Endothelial cell (in vitro differentiated cells): ENCODE measurements around the gene EPHB1. TPM values are rescaled to one million over a fixed set of nuclear protein-coding genes. Genes with fewer than 3 reads are reported as not detected.

Experiments
- DNase-seq: peaks from one replicate; pipeline ENCODE4 v3.0.0; 2021; ENCODE audit warnings: low spot score
- H3K27ac Mint-ChIP-seq: one replicate; pipeline ENCODE4 v1.8.0; 2021; ENCODE audit warnings: mixed read lengths, inconsistent platforms; ENCODE audit not compliant: unreplicated experiment
- H3K27me3 Mint-ChIP-seq: one replicate; pipeline ENCODE4 v1.8.0; 2021; ENCODE audit warnings: mild to moderate bottlenecking, moderate library complexity, mixed read lengths, inconsistent platforms; ENCODE audit not compliant: unreplicated experiment
- H3K36me3 Mint-ChIP-seq: one replicate; pipeline ENCODE4 v1.8.0; 2021; ENCODE audit warnings: mild to moderate bottlenecking, low read depth, mixed read lengths, inconsistent platforms; ENCODE audit not compliant: unreplicated experiment
- H3K4me1 Mint-ChIP-seq: one replicate; pipeline ENCODE4 v1.8.0; 2021; ENCODE audit warnings: mild to moderate bottlenecking, mixed read lengths, inconsistent platforms; ENCODE audit not compliant: unreplicated experiment
- H3K4me3 Mint-ChIP-seq: one replicate; pipeline ENCODE4 v1.8.0; 2021; ENCODE audit warnings: mild to moderate bottlenecking, mixed read lengths, inconsistent platforms; ENCODE audit not compliant: unreplicated experiment
- H3K9me3 Mint-ChIP-seq: one replicate; pipeline ENCODE4 v1.8.0; 2021; ENCODE audit warnings: mixed read lengths, inconsistent platforms; ENCODE audit not compliant: unreplicated experiment
- long read RNA-seq: library from polyadenylated mRNA; unstranded; transcript quantifications from one replicate; pipeline ENCODE4 v2.0.0, GENCODE V29; 2020; ENCODE audit not compliant: unreplicated experiment
- total RNA-seq: library from RNA; stranded (reverse); fragmentation: NEBNext Ultra II Directional; extraction: Animal tissue kit (Norgen Biotek cat#: 25700); gene quantifications from one replicate; pipeline ENCODE4 v1.2.1, GENCODE V29; 2021; ENCODE audit not compliant: unreplicated experiment
- TF ChIP-seq, protein P1 (sequence below): fragments of 200-600 bp; sonication (generic); IDR thresholded peaks from one replicate; pipeline ENCODE4 v1.5.0; 2021; ENCODE audit warnings: antibody characterized with exemption; ENCODE audit not compliant: unreplicated experiment

EPHB1 gene
- 5.7 TPM for total RNA-seq
- long read RNA-seq, partial matches to known transcripts: 1 of 2 reads
- long read RNA-seq, other reads (novel, unspliced or antisense): 1 of 2 reads

DNA sequence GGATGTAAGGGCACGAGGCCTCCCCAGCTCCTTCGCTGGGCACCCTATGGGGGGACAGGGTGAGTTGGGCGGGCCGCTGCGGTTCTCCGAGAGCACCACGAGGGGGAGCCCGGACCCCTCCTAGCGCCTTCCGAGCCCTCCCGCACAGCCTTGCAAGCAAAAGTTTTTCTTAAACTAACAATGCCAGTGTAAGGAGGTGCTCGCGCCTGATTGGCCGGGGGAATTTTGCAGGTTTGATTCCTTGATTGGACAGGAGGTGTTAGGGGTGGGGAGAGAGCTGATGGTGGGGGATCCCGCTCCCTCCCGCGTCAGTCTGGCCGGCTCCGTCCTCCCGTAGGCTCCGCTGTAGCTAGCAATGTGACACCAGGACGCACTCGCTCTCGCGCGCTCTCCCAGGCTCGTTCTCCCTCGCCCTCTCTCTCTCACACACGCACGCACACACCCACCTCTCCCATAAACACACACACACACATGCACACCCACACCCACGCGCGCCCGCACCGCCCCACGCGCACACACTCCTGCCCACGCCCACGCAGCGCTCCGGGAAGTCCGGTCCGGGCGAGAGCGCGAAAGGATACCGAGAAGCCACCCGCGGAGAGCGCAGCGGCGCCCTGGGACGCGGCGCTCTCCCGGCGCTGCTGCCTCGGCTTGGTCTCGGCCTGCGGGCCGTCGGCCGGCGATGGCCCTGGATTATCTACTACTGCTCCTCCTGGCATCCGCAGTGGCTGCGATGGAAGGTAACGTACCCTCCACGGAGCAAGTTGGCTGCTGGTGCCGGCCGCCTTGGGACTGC, at the start of gene EPHB1:
Gene EPHB1 (plus strand): TSS at position 311 of the 796 bp plus-strand sequence.
- peaks cover 21% of the 10 kb centered on the region for H3K4me1 Mint-ChIP-seq
- H3K36me3 Mint-ChIP-seq: no peaks in the 10 kb centered on the region
- peak within 1 kb of the TSS; percentile 74 for H3K27ac Mint-ChIP-seq
- no peaks in the 10 kb centered on the region for H3K9me3 Mint-ChIP-seq
- peak; percentile 87 for DNase-seq
- peaks cover 16% of the 10 kb centered on the region for H3K27me3 Mint-ChIP-seq
- TF ChIP-seq, protein P1, sequence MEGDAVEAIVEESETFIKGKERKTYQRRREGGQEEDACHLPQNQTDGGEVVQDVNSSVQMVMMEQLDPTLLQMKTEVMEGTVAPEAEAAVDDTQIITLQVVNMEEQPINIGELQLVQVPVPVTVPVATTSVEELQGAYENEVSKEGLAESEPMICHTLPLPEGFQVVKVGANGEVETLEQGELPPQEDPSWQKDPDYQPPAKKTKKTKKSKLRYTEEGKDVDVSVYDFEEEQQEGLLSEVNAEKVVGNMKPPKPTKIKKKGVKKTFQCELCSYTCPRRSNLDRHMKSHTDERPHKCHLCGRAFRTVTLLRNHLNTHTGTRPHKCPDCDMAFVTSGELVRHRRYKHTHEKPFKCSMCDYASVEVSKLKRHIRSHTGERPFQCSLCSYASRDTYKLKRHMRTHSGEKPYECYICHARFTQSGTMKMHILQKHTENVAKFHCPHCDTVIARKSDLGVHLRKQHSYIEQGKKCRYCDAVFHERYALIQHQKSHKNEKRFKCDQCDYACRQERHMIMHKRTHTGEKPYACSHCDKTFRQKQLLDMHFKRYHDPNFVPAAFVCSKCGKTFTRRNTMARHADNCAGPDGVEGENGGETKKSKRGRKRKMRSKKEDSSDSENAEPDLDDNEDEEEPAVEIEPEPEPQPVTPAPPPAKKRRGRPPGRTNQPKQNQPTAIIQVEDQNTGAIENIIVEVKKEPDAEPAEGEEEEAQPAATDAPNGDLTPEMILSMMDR: peak; percentile 87
- H3K4me3 Mint-ChIP-seq: peak within 1 kb of the TSS; percentile 98

DNA sequence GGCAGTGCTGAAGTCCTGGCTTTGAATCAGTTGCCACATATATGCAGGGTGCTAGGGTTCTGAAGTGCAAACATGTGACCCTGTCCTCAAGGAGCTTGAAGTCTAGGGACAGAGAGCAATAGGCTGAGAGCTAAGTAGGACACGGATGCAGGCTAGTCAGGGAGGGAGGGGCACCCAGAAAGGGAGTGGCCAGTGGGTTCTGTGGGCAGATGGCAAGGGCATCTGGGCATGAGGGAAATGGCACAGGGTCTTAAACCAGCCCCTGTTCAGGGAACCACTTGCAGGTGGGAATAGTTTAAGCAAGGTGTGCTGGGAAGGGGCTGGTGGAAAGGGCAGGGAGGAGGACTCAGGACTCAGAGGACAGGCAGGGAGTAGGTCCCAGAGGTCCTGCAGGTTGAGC, 46.4 kb upstream of the EPHB1 start:
- H3K27ac Mint-ChIP-seq: no peak overlapping the region
- H3K9me3 Mint-ChIP-seq: no peaks in the 10 kb centered on the region
- H3K36me3 Mint-ChIP-seq: no peaks in the 10 kb centered on the region
- DNase-seq: no peak
- H3K4me1 Mint-ChIP-seq: no peaks in the 10 kb centered on the region
- TF ChIP-seq, protein P1: no peak
- no peak overlapping the region for H3K4me3 Mint-ChIP-seq
- H3K27me3 Mint-ChIP-seq: peaks cover 3% of the 10 kb centered on the region

DNA sequence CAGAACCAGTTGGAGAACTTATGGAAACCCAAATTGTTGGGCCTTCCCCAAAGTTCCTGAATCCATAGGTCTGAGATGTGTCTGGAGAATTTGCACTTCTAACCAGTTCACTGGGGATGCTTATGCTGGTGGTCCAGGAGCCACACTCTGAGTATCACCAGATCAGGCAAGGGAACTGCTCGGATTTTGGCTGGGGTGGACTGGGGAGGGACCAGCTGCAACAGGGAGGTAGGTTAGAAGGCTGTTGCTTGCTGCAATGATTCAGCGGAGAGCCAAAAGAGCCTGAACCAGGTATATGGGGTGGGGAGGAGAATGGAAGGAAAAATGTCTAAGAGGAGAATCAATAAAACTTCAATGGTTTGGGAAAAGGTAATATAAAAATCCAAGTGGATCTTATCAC, 45.9 kb upstream of the EPHB1 start:
- no peaks in the 10 kb centered on the region for H3K9me3 Mint-ChIP-seq
- peaks cover 3% of the 10 kb centered on the region for H3K27me3 Mint-ChIP-seq
- TF ChIP-seq, protein P1: no peak
- H3K27ac Mint-ChIP-seq: no peak overlapping the region
- no peak overlapping the region for H3K4me3 Mint-ChIP-seq
- H3K4me1 Mint-ChIP-seq: no peaks in the 10 kb centered on the region
- no peaks in the 10 kb centered on the region for H3K36me3 Mint-ChIP-seq
- no peak for DNase-seq

DNA sequence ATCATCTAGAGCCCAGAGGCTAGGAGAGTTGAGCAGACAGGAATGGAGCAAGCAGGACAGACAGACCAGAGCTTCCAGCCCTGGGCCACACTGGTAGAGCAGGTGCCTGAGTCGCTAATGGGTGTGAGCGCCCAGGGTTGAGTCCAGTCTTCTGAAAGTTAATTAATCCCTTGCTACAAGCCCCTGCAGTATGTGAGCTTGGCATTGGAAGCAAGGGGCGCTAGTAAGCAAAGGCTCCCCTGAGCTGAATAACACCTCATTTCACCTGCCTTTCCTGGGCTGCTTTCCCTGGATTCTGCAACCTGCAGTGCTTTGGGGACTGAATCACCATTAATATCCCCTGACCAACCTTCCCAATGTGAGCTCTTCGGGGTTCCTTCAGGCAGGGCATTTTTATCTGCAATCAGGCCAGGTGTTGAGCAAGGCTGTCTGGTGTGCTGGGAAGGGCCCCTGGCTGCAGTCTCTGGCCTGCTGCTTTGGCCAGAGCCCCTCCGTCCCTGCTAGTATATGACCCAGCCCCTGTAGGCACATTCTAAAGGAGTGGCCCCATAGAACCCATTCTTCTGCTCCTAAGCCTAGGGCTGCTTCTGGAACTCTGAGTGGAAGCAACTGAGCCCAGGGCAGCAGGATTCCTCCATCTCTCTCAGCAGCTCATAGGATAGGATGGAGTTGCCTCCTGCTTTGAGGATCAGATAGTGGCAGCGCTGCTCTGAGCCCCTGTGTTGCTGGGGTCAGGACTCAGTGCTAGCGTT, 45.1 kb upstream of the EPHB1 start:
- Mint-ChIP-seq H3K4me3 (no peak overlapping the region), H3K27ac (no peak overlapping the region), H3K9me3 (no peaks in the 10 kb centered on the region), H3K4me1 (no peaks in the 10 kb centered on the region), H3K36me3 (no peaks in the 10 kb centered on the region), H3K27me3 (peaks cover 3% of the 10 kb centered on the region)
- no peak for DNase-seq
- TF ChIP-seq, protein P1: no peak
